ENCODE measurements around the gene FTO.

The FTO gene

DNA sequence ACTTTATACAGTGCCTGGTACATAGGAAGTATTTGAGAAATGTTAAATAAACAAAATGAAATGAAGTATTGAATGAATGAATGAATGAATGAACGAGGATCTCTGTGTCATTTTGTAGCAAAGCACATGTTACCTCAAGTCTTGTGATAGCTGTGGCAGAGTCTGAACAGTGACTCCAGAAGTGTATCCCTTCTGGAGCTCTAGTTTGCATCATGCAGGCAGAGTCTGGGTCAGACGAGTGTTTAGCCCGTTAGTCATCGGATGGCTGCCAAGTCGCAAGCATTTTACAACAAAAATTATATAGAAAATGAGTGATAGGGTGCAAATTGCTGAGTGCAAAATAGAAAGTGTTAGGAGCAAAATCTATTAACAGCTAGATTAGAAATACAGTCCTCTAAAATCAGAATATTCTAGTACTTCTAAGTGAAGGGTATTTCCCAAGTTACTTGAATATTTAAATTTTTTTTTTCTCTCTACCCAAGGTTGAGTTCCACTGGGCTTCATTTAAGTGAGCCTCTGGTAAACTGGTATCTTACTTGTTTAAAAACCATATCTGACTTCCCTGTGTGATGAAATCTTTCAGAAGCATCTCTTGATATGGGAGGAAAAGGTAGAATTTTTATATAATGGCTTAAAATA lies 113.3 kb downstream of the FTO start:
- TF ChIP-seq, protein P1, sequence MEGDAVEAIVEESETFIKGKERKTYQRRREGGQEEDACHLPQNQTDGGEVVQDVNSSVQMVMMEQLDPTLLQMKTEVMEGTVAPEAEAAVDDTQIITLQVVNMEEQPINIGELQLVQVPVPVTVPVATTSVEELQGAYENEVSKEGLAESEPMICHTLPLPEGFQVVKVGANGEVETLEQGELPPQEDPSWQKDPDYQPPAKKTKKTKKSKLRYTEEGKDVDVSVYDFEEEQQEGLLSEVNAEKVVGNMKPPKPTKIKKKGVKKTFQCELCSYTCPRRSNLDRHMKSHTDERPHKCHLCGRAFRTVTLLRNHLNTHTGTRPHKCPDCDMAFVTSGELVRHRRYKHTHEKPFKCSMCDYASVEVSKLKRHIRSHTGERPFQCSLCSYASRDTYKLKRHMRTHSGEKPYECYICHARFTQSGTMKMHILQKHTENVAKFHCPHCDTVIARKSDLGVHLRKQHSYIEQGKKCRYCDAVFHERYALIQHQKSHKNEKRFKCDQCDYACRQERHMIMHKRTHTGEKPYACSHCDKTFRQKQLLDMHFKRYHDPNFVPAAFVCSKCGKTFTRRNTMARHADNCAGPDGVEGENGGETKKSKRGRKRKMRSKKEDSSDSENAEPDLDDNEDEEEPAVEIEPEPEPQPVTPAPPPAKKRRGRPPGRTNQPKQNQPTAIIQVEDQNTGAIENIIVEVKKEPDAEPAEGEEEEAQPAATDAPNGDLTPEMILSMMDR (IDR thresholded peaks at IDR 0.05; ENCODE audit: low read depth, low read length, missing control alignments): no peak
- no peak overlapping the region for H3K4me3 ChIP-seq (ENCODE audit: low read depth, low read length)
- DNase-seq (ENCODE audit: low read depth): no peak

DNA sequence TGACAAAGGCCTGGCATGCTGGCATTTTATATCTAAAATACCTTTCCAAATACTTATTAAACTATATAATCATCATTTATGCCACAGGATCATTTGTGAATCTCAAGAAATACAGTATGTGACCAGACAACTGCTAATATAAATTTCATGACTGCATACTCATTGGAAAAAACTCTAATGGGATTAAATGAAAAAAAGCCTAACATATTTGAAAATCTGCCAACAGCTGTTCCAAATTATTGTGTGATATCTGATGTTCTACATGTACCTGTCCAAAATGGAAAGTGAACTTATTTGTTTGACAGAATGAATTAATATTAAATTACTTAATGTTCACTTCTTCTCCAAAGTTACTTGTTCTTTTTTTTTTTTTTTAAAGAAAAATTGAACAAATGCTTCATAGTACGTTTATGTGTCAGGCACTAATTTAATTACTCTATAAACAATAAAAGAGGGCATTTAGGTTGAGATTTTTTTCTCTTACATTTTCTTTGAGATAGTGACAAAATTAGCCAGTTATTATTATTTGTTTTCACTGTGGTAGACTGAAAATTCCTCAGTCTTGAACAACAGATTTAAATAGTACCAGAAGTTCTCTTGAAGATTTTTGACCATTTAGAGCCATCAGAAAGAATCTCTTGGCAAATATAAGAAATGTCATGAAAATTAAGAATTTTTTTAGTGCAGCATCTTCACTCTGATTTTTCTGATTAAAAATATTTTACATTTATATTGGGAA lies 114.0 kb downstream of the FTO start:
- TF ChIP-seq, protein P1 (IDR thresholded peaks at IDR 0.05; ENCODE audit: low read depth, low read length, missing control alignments): no peak
- no peak overlapping the region for H3K4me3 ChIP-seq (ENCODE audit: low read depth, low read length)
- DNase-seq (ENCODE audit: low read depth): no peak

DNA sequence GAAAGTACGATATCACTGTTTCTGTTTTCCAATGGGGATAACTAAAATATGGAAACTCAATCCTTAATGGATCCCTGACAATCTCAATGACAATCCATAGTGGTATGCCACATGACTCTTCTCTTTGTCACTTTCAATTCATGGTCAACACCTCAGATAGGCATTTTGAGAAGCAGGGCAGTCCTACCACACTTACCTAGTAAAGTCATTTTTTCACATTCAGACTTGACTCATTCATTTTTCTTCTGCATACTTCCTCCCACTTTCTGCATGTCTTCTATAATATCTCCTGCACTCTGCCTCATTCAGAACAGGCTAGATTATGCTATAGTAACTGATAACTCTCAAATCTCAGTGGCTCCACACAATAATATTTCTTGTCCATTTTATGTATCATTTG lies 117.5 kb downstream of the FTO start:
- TF ChIP-seq, protein P1 (IDR thresholded peaks at IDR 0.05; ENCODE audit: low read depth, low read length, missing control alignments): no peak
- no peak overlapping the region for H3K4me3 ChIP-seq (ENCODE audit: low read depth, low read length)
- no peak for DNase-seq (ENCODE audit: low read depth)

DNA sequence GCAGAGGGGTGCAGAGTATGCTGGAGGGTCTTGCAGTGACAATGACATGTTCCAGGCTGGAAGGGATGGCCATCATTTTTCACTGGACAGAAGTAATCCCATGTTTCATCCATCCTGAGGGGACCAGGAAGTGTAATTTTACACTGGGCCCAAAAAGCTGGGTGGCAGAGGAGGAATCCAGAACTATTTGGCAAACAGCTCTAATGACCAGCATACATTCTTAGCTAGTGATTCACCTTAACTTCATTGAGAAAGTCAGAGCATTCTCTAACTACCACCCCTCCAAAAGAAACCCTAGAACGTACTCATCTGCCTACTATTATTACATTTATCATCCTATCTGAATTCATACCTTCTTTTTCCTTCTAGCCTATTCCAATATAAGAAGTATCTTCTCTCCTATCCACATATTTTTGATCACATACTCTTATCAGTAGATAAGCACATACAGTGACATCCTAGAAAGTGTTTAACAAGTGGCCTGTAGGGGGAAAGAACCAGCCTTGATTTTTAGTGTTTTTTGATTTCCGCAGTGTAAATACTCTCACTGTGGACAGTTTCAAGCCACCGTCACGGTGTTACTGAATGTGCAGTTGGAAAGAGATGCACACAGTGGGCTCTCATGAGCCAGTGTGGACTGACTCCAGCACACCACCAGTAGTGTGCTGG lies 118.1 kb downstream of the FTO start:
- TF ChIP-seq, protein P1 (IDR thresholded peaks at IDR 0.05; ENCODE audit: low read depth, low read length, missing control alignments): no peak
- H3K4me3 ChIP-seq (ENCODE audit: low read depth, low read length): no peak overlapping the region
- no peak for DNase-seq (ENCODE audit: low read depth)

DNA sequence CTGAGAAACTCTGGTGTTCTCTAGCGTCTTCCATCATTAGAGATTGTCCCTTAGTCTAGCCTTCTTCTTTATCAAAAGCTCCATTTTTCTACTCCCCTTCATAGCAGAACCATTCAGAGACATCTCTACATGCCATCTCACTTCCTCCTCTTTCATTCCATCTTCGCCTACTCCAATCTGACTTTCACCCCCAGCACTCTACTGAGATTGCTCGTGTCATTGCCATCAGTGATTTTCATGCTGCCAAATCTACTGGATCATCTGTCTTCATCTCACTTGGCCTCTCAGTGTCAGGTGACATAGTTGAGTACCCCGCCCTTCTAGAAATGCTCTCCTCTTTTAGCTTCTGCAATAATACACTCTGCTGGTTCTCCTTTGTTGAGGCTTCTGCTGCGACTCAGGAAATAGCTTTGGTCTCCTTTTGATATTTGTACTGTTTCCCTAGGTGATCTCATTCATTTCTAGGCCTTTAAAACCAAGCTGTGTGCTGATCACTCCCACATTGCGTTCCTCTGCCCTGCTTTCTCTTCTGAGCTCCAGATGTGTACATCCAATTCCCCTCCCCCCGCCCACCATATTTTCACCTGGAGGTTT lies 119.1 kb downstream of the FTO start:
- TF ChIP-seq, protein P1 (IDR thresholded peaks at IDR 0.05; ENCODE audit: low read depth, low read length, missing control alignments): no peak
- no peak for DNase-seq (ENCODE audit: low read depth)
- no peak overlapping the region for H3K4me3 ChIP-seq (ENCODE audit: low read depth, low read length)

DNA sequence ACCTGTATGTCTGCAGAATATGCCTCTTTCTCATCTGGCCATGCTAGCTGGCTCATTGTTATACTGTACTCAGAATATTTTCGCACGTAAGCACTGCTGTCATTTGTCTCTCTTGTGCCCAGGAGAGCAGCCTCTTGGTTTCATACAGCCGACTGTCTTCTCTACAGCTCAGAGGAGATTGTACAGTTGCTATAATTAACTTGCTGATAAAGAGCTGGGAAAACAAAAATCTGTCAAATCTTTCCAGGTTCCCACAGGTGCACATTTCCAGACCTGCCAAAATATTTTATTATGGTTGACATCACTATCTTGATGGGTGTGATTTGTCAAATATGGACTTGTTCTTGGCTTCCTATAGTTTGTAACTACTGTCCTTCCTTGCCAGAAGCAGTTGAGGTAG lies 122.7 kb downstream of the FTO start:
- DNase-seq (ENCODE audit: low read depth): no peak
- TF ChIP-seq, protein P1 (IDR thresholded peaks at IDR 0.05; ENCODE audit: low read depth, low read length, missing control alignments): no peak
- no peak overlapping the region for H3K4me3 ChIP-seq (ENCODE audit: low read depth, low read length)
